IMR-90 (cell line): ENCODE measurements around the gene SLC16A7. TPM values are rescaled to one million over a fixed set of nuclear protein-coding genes. Genes with fewer than 3 reads are reported as not detected.

Experiments
- ATAC-seq: fragments of 200-7000 bp; cut with Tn5 transposase; 2 replicates; pipeline ENCODE4 v1.9.1; 2020; ENCODE audit warnings: low read depth, mild to moderate bottlenecking, moderate library complexity
- BruUV-seq: library from RNA; stranded (reverse); fragments of 400-500 nt; replicated peaks from 2 replicates; lab custom pipeline; 2021; lab: Mats Ljungman, UMichigan
- CTCF ChIA-PET: fragments of 300-600 bp; formaldehyde crosslinking; extraction: SDS; loops from one replicate; lab custom pipeline; 2021; ENCODE audit warnings: antibody characterized with exemption; lab: Yijun Ruan, JAX
- POLR2A ChIA-PET: fragments of 300-600 bp; sonication (Branson Sonifier 250); formaldehyde crosslinking; loops from one replicate; lab custom pipeline; 2022; ENCODE audit warnings: antibody characterized with exemption; ENCODE audit not compliant: unreplicated experiment; lab: Charles Lee
- DNase-seq: peaks from one replicate; pipeline ENCODE4 v3.0.0; 2013
- H2AFZ ChIP-seq: replicated peaks from 2 replicates; pipeline ENCODE3; 2013; ENCODE audit warnings: low read length, mild to moderate bottlenecking; ENCODE audit not compliant: poor library complexity
- H2AK5ac ChIP-seq: 2 replicates; pipeline ENCODE4 v1.6.1; 2013; ENCODE audit warnings: low read depth, low read length, inconsistent platforms
- H2AK9ac ChIP-seq: replicated peaks from 2 replicates; pipeline ENCODE3; 2013; ENCODE audit warnings: mild to moderate bottlenecking, low read depth, low read length, moderate library complexity; ENCODE audit not compliant: poor library complexity
- H2BK120ac ChIP-seq: 2 replicates; pipeline ENCODE4 v1.6.1; 2013; ENCODE audit warnings: low read depth, low read length, inconsistent platforms
- H2BK15ac ChIP-seq: 3 replicates; pipeline ENCODE4 v1.6.1; 2013; ENCODE audit warnings: low read depth, low read length, inconsistent platforms
- H2BK20ac ChIP-seq: 2 replicates; pipeline ENCODE4 v1.6.1; 2013; ENCODE audit warnings: low read depth, mild to moderate bottlenecking, inconsistent platforms, low read length, moderate library complexity
- H2BK5ac ChIP-seq: 2 replicates; pipeline ENCODE4 v1.6.1; 2013; ENCODE audit warnings: mild to moderate bottlenecking, low read depth, low read length, inconsistent platforms; ENCODE audit not compliant: poor library complexity, severe bottlenecking
- H3K14ac ChIP-seq: replicated peaks from 2 replicates; pipeline ENCODE4 v1.6.1; 2013; ENCODE audit warnings: low read depth, low read length, inconsistent platforms
- H3K18ac ChIP-seq: 2 replicates; pipeline ENCODE4 v1.6.1; 2013; ENCODE audit warnings: low read depth, low read length, control low read depth
- H3K23ac ChIP-seq: 2 replicates; pipeline ENCODE4 v1.6.1; 2013; ENCODE audit warnings: low read depth, low read length, inconsistent platforms
- H3K27ac ChIP-seq: 2 replicates; pipeline ENCODE4 v1.5.1; 2013; ENCODE audit warnings: mild to moderate bottlenecking, control low read depth, low read length; ENCODE audit not compliant: insufficient read depth
- H3K27me3 ChIP-seq: 2 replicates; pipeline ENCODE4 v1.6.1; 2013; ENCODE audit warnings: low read length; ENCODE audit not compliant: control insufficient read depth, insufficient read depth
- H3K36me3 ChIP-seq: 2 replicates; pipeline ENCODE4 v1.6.1; 2013; ENCODE audit warnings: low read length, mixed read lengths; ENCODE audit not compliant: control insufficient read depth, insufficient read depth
- H3K4ac ChIP-seq: 2 replicates; pipeline ENCODE4 v1.6.1; 2013; ENCODE audit warnings: low read depth, low read length, inconsistent platforms
- H3K4me1 ChIP-seq: 2 replicates; pipeline ENCODE4 v1.6.1; 2013; ENCODE audit warnings: low read length, mixed read lengths; ENCODE audit not compliant: control insufficient read depth, insufficient read depth
- H3K4me2 ChIP-seq: 2 replicates; pipeline ENCODE4 v1.6.1; 2013; ENCODE audit warnings: low read depth, mild to moderate bottlenecking, control low read depth, low read length, moderate library complexity
- H3K4me3 ChIP-seq: 2 replicates; pipeline ENCODE4 v1.5.1; 2013; ENCODE audit warnings: low read depth, mild to moderate bottlenecking, control low read depth, low read length, moderate library complexity; ENCODE audit not compliant: insufficient read depth
- H3K56ac ChIP-seq: 2 replicates; pipeline ENCODE4 v1.6.1; 2013; ENCODE audit warnings: low read length, inconsistent platforms; ENCODE audit not compliant: insufficient read depth; ENCODE audit errors: extremely low read depth
- H3K79me1 ChIP-seq, 2 experiments: 2 replicates each; pipeline ENCODE4 v1.6.1; 2013; ENCODE audit warnings: low read length in 2 of 2, inconsistent platforms in 1 of 2, low read depth in 1 of 2
- H3K9ac ChIP-seq: 2 replicates; pipeline ENCODE4 v1.6.1; 2013; ENCODE audit warnings: low read depth, low read length, control low read depth
- H3K9me1 ChIP-seq: 2 replicates; pipeline ENCODE4 v1.6.1; 2013; ENCODE audit warnings: low read length, inconsistent platforms; ENCODE audit not compliant: insufficient read depth
- H3K9me3 ChIP-seq: 2 replicates; pipeline ENCODE4 v1.6.1; 2013; ENCODE audit warnings: low read length; ENCODE audit not compliant: control insufficient read depth, insufficient read depth
- H4K20me1 ChIP-seq: 2 replicates; pipeline ENCODE4 v1.6.1; 2013; ENCODE audit warnings: low read length, inconsistent platforms; ENCODE audit not compliant: insufficient read depth
- H4K5ac ChIP-seq: 2 replicates; pipeline ENCODE4 v1.6.1; 2013; ENCODE audit warnings: mild to moderate bottlenecking, low read depth, low read length, control low read depth
- H4K8ac ChIP-seq, 2 experiments: 2 replicates each; pipeline ENCODE4 v1.6.1; 2013; ENCODE audit warnings: low read depth in 2 of 2, low read length in 2 of 2, control low read depth in 1 of 2, inconsistent platforms in 1 of 2
- H4K91ac ChIP-seq: 2 replicates; pipeline ENCODE4 v1.6.1; 2013; ENCODE audit warnings: low read depth, low read length, inconsistent platforms; ENCODE audit not compliant: insufficient read depth
- BHLHE40 ChIP-seq: fragments of 150-350 bp; IDR thresholded peaks from 2 replicates; pipeline ENCODE4 v1.6.1; 2016; ENCODE audit warnings: mild to moderate bottlenecking, low read depth, low read length
- CEBPB ChIP-seq: IDR thresholded peaks from 2 replicates; pipeline ENCODE4 v1.6.1; 2012; ENCODE audit warnings: low read depth, low read length, improper control_type of control experiment
- CHD1 ChIP-seq: IDR thresholded peaks from 2 replicates; pipeline ENCODE4 v1.6.1; 2012; ENCODE audit warnings: low read depth, low read length, improper control_type of control experiment
- FOS ChIP-seq: fragments of 150-350 bp; IDR thresholded peaks from 2 replicates; pipeline ENCODE4 v1.6.1; 2016; ENCODE audit warnings: low read depth, low read length
- MAFK ChIP-seq: IDR thresholded peaks from 2 replicates; pipeline ENCODE4 v1.6.1; 2012; ENCODE audit warnings: low read depth, low read length, improper control_type of control experiment
- MAZ ChIP-seq: IDR thresholded peaks from 2 replicates; pipeline ENCODE4 v1.6.1; 2012; ENCODE audit warnings: low read depth, mild to moderate bottlenecking, low read length, improper control_type of control experiment, moderate library complexity, borderline replicate concordance
- NFE2L2 ChIP-seq: fragments of 150-350 bp; IDR thresholded peaks from 2 replicates; pipeline ENCODE4 v1.6.1; 2016; ENCODE audit warnings: low read depth, mild to moderate bottlenecking, low read length
- POLR2A ChIP-seq: IDR thresholded peaks from 2 replicates; pipeline ENCODE4 v1.6.1; 2012; ENCODE audit warnings: mild to moderate bottlenecking, low read depth, low read length
- RAD21 ChIP-seq: IDR thresholded peaks from 2 replicates; pipeline ENCODE4 v1.6.1; 2012; ENCODE audit warnings: low read length, improper control_type of control experiment
- RCOR1 ChIP-seq: IDR thresholded peaks from 2 replicates; pipeline ENCODE4 v1.6.1; 2012; ENCODE audit warnings: mild to moderate bottlenecking, low read length, improper control_type of control experiment; ENCODE audit not compliant: insufficient replicate concordance
- RFX5 ChIP-seq: IDR thresholded peaks from 2 replicates; pipeline ENCODE4 v1.8.0; 2012; ENCODE audit warnings: low read depth, mild to moderate bottlenecking, low read length, moderate library complexity
- SMC3 ChIP-seq: fragments of 150-350 bp; IDR thresholded peaks from 2 replicates; pipeline ENCODE4 v1.6.1; 2016; ENCODE audit warnings: low read depth, mild to moderate bottlenecking, antibody characterized with exemption, low read length, moderate library complexity
- WGBS, 2 experiments: methylation state at CpG; one replicate each; pipeline versions ENCODE4 v1.1.5 to v1.1.7; 2013; ENCODE audit warnings: missing lambda C conversion rate in 2 of 2; ENCODE audit not compliant: insufficient read length in 1 of 2; ENCODE audit errors: extremely low coverage in 2 of 2; 5-methylcytosine and 5-hydroxymethylcytosine counted together
- dilution Hi-C: fragments of 300-500 bp; cut with HindIII; formaldehyde crosslinking; loops from one replicate; pipeline ENCODE4 v1.14.3; 2018; ENCODE audit warnings: low sequenced_read_pairs; ENCODE audit not compliant: unreplicated experiment
- in situ Hi-C: fragments of 300-500 bp; cut with MboI; formaldehyde crosslinking; loops from 3 replicates; pipeline ENCODE4 v1.14.3; 2019; ENCODE audit warnings: low sequenced_read_pairs, inconsistent platforms, mixed read lengths
- intact Hi-C: fragments of 100-400 bp; cut with micrococcal nuclease; formaldehyde crosslinking; loops from 2 replicates; pipeline ENCODE4 v1.10.0; 2022
- polyA plus RNA-seq, 3 experiments: library from polyadenylated mRNA; depleted of rRNA; stranded (reverse); fragments of >200 nt; gene quantifications; 2 replicates each; pipeline ENCODE4 v1.2.3, GENCODE V29; 2012; ENCODE audit warnings: low replicate concordance in 1 of 3
- total RNA-seq: library from RNA; depleted of rRNA; stranded (reverse); fragments of >200 nt; gene quantifications from 2 replicates; pipeline ENCODE4 v1.2.3, GENCODE V29; 2012
- TF ChIP-seq, protein P1 (sequence below): fragments of 150-350 bp; IDR thresholded peaks from 2 replicates; pipeline ENCODE4 v1.6.1; 2017; ENCODE audit warnings: mild to moderate bottlenecking, antibody characterized with exemption, low read length, low read depth
- TF ChIP-seq, protein P2 (sequence below): conservative IDR thresholded peaks from 2 replicates; pipeline ENCODE4 v1.5.1; 2012; ENCODE audit warnings: mild to moderate bottlenecking, low read depth, low read length, improper control_type of control experiment
- TF ChIP-seq, protein P3 (sequence below): fragments of 150-350 bp; IDR thresholded peaks from 2 replicates; pipeline ENCODE4 v1.6.1; 2016; ENCODE audit warnings: low read depth, mild to moderate bottlenecking, low read length, moderate library complexity, borderline replicate concordance

Gene SLC16A7
- total and polyA plus RNA-seq, 2 of the 4 experiments (the other 2 are of a cell fraction): 2.6 to 21.5 TPM

DNA sequence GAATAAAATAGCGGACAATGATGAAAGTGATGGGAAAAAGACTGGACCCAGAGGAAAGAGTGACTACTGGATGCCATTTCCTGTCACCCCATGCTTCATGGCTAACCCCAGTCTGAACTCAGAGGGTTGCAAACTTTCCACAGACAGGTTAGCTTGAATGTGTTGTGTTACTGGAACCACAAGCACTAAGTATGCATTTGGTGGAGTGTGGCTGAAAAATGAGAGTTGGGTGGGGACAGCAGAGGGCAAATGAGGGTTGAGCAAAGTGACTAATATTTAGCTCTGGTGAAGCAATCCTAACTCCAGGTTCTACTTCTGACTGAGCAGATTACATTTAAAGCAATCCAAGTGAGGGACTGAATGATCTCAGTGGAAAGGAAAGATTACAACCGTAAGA lies 1.6 kb downstream of the SLC16A7 start:
- peak overlapping the region; percentile 85 for H3K4me2 ChIP-seq
- in situ Hi-C loops: no loop called here
- no peaks in the 10 kb centered on the region; the same call in 1 of the 2 replicates for H3K36me3 ChIP-seq
- POLR2A ChIA-PET: no interaction called here
- no peaks in the 10 kb centered on the region for H3K27me3 ChIP-seq
- peak overlapping the region; percentile 13; the same call in 2 of the 3 replicates for H2BK15ac ChIP-seq
- H2AK5ac ChIP-seq: peak overlapping the region; percentile 16; the same call in 1 of the 2 replicates
- CTCF ChIA-PET: interaction anchor here (0.5 to 0.6 kb wide), 2 partner anchors 84 to 1097 kb away, joined by 3 read pairs; no protein-coding TSS in a partner anchor
- H3K14ac ChIP-seq: peak overlapping the region; percentile 3; the same call in 1 of the 2 replicates
- WGBS, 2 experiments: no CpG with 5 or more reads among the region's 2 CpGs
- peak overlapping the region; percentile 88 for H4K5ac ChIP-seq
- peak overlapping the region; percentile 28; the same call in 1 of the 2 replicates for H2BK20ac ChIP-seq
- peak overlapping the region; percentile 94 for H3K18ac ChIP-seq
- H2AK9ac ChIP-seq: no peak overlapping the region
- peak overlapping the region; percentile 34 for H3K23ac ChIP-seq
- dilution Hi-C loops: no loop called here
- peak overlapping the region; percentile 7 to 28; a peak in 3 of 4 replicates for H4K8ac ChIP-seq
- intact Hi-C loops: loop anchor here (1.0 to 5.0 kb wide), 9 partner anchors 101 to 1615 kb away; no protein-coding TSS in a partner anchor
- DNase-seq (peak; percentile 97), ATAC-seq (peak; percentile 40)
- peak overlapping the region; percentile 90 for H2AFZ ChIP-seq
- H3K79me1 ChIP-seq: peaks cover 0 to 5% of the 10 kb centered on the region in 2 experiments; a peak in 1 of 4 replicates
- no TSS peak for BruUV-seq
- H3K9me1 ChIP-seq: no peaks in the 10 kb centered on the region; the same call in 1 of the 2 replicates
- no peaks in the 10 kb centered on the region for H4K20me1 ChIP-seq
- H2BK5ac ChIP-seq: peak overlapping the region; percentile 89
- H3K56ac ChIP-seq: peak overlapping the region; percentile 81; the same call in 1 of the 2 replicates
- peak overlapping the region; percentile 66 for H3K4ac ChIP-seq
- no peaks in the 10 kb centered on the region for H3K4me1 ChIP-seq
- peak overlapping the region; percentile 87 for H3K4me3 ChIP-seq
- no peaks in the 10 kb centered on the region for H3K9me3 ChIP-seq
- peak overlapping the region; percentile 76 for H2BK120ac ChIP-seq
- H3K27ac ChIP-seq: peak overlapping the region; percentile 97
- H4K91ac ChIP-seq: peak overlapping the region; percentile 75
- H3K9ac ChIP-seq: peak overlapping the region; percentile 79
- TF ChIP-seq BHLHE40 (peak; percentile 54; the same call in 1 of the 2 replicates), POLR2A (no peak; the same call in 1 of the 2 replicates), MAFK (peak; percentile 46; the same call in 1 of the 2 replicates), NFE2L2 (peak; percentile 58; the same call in 1 of the 2 replicates), RCOR1 (peak; percentile 29), CHD1 (no peak; the same call in 1 of the 2 replicates), FOS (peak; percentile 68), SMC3 (no peak), RFX5 (no peak), CEBPB (peak; percentile 100), MAZ (no peak), RAD21 (peak; percentile 11; the same call in 1 of the 2 replicates)
- TF ChIP-seq, protein P1, sequence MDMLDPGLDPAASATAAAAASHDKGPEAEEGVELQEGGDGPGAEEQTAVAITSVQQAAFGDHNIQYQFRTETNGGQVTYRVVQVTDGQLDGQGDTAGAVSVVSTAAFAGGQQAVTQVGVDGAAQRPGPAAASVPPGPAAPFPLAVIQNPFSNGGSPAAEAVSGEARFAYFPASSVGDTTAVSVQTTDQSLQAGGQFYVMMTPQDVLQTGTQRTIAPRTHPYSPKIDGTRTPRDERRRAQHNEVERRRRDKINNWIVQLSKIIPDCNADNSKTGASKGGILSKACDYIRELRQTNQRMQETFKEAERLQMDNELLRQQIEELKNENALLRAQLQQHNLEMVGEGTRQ: no peak
- TF ChIP-seq, protein P2, sequence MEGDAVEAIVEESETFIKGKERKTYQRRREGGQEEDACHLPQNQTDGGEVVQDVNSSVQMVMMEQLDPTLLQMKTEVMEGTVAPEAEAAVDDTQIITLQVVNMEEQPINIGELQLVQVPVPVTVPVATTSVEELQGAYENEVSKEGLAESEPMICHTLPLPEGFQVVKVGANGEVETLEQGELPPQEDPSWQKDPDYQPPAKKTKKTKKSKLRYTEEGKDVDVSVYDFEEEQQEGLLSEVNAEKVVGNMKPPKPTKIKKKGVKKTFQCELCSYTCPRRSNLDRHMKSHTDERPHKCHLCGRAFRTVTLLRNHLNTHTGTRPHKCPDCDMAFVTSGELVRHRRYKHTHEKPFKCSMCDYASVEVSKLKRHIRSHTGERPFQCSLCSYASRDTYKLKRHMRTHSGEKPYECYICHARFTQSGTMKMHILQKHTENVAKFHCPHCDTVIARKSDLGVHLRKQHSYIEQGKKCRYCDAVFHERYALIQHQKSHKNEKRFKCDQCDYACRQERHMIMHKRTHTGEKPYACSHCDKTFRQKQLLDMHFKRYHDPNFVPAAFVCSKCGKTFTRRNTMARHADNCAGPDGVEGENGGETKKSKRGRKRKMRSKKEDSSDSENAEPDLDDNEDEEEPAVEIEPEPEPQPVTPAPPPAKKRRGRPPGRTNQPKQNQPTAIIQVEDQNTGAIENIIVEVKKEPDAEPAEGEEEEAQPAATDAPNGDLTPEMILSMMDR: no peak
- TF ChIP-seq, protein P3, sequence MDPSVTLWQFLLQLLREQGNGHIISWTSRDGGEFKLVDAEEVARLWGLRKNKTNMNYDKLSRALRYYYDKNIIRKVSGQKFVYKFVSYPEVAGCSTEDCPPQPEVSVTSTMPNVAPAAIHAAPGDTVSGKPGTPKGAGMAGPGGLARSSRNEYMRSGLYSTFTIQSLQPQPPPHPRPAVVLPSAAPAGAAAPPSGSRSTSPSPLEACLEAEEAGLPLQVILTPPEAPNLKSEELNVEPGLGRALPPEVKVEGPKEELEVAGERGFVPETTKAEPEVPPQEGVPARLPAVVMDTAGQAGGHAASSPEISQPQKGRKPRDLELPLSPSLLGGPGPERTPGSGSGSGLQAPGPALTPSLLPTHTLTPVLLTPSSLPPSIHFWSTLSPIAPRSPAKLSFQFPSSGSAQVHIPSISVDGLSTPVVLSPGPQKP: no peak
